HL-60/S4 (cell line): Measurements from ENCODE around the gene CDKN2AIP.
"Not testable (repeated sequence)": the region's sequence is repeated elsewhere in the genome, so short reads cannot be mapped to it uniquely, and the experiment has no call there.

Source experiments
- in situ Hi-C: fragments of 300-500 bp; cut with MboI; formaldehyde crosslinking; loops from 2 replicates; pipeline ENCODE4 v1.14.3; 2022; ENCODE audit warnings: low sequenced_read_pairs

Gene CDKN2AIP

DNA sequence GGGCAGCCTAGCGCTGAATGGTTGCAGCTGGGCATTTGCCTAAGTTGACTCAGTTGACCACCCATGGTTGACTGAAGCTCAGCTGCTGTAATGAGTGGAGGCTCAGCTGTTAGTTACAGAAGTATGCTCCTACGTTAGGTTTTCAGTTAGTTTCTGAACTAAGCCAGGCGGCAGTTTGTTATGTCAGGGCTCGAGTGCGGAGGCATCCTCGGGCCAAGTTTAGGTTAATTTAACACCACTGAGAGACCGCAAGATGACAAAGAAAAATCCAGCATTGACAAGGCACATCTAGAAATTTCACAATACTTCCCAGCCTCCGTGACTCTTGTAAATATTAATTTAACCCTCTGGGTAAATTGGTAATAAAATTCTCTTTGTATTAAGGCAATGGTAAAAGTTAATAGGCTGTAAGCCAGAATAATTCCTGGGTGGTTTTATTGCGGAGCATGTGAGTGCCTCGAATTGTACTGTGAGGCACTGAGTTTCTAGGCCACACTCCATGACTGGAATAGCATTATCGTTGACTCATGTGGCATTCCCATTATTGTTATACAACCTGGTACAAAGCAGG, 33.1 kb upstream of the CDKN2AIP start:
- in situ Hi-C loops = no loop called here

- in situ Hi-C loops = no loop called here
These were observed 31.6 kb upstream of the CDKN2AIP start for GRCh38 chr4:183412821-183413220.

GRCh38 chr4:183413234-183414200, 30.9 kb upstream of the CDKN2AIP start:
- in situ Hi-C loops = no loop called here

- in situ Hi-C loops = no loop called here
These were observed 27.3 kb upstream of the CDKN2AIP start for GRCh38 chr4:183416879-183417755.

DNA sequence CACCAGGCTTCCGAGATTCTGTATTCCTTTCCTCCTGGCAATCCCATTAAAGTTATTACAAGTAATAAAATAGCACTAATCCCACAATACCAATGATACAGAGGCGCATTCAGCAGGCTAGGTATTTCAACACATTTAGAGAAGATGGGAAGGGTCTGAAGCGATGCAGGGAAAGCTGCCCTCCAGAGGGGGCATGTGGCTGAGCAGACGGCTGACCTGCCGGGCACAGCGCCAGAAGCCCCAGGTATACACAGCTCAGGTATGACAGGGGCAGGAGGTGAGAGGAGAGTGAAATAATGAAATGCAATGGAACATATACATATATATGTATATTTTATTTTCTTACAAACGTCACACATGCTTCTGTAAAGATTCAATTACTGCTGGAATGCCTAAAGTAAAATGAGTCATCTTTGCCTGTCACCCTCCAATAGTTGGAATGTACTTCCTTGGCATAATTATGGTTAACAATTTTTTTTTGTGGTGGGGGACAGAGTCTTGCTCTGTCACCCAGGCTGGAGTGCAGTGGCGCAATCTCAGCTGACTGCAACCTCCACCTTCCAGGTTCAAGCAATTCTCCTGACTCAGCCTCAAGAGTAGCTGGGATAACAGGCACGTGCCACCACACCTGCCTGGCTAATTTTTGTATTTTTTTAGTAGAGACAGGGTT, 21.3 kb upstream of the CDKN2AIP start:
- in situ Hi-C loops = no loop called here

DNA sequence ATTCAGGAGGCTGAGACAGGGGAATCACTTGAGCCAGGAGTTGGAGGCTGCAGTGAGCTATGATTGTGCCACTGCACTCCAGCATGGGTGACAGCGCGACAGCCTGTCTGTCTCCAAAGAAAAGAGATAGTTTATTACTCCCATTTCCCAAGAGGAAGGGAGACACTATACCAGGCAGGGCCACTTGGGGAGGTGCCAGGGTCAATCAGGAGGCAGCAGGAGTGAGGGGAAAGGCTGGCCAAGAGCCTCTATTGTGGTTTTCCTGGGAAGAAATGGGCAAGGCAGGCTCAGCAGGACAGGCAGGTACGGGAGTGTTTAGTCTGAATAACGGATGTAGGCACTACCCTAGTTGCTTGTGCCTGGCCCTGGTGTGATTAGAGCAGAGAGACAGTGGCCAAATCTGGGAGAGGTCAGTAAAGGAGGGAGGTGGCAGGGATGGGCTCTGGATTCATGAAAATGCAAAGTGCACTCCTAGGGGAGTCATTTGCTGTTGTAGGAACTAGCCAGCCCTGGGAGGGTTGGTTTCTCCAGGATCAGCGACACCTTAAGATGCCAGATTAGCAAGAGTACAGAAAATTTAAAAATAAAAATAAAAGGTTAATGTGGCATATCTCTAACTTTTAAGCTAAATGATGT, 20.2 kb upstream of the CDKN2AIP start:
- in situ Hi-C loops = no loop called here

GRCh38 chr4:183426507-183426906, 17.9 kb upstream of the CDKN2AIP start:
- in situ Hi-C loops = no loop called here

GRCh38 chr4:183429489-183429888, 14.9 kb upstream of the CDKN2AIP start:
- in situ Hi-C loops = no loop called here

DNA sequence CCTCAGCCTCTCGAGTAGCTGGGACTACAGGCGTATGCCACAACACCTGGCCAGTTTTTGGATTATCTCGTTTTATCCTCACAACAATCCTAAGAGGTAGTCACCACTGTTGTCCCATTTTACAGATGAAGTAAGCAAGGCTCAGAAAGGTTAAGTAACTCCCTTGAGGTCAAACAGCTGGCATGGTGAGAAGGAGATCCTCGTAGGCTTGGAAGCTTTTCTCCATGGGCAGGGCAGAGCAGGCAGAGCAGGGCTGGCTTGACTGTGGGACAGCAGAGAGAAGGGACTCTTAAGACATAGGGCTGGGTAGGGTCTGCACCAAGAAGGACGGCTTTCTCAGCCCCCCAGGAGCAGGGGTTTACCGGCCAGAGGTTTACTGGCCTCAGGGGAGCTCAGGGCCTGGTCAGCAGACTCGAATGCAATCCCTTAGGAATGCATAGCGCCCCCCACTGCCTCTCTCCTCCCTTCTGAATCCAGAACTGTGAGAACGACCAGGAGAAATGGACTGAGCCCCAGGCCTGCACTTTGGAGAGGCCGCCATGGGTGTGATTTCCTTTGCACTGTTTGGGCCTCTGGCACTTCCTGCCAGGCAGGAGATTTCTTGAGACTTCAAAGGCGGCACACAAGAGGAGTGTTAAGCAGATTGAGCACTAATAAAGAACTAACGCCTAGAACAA, 14.0 kb upstream of the CDKN2AIP start:
- in situ Hi-C loops = no loop called here

DNA sequence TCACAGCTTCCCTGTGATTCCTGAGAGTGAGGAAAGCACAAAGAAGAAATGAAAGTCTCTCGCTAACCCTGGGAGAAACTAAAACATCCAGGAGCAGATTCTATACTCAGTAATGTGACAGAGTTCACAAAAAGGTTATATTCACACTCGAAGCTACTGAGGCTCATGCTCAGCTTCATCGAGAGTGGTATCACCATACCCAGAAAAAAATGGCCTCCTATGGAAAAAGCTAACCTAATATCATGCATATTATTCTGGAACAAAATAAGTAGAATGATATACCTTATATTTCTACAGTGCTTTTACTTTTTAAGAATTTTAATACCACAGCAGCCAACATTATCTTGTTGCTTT, 13.5 kb upstream of the CDKN2AIP start:
- in situ Hi-C loops = no loop called here

GRCh38 chr4:183431614-183432013, 12.8 kb upstream of the CDKN2AIP start:
- in situ Hi-C loops = no loop called here

DNA sequence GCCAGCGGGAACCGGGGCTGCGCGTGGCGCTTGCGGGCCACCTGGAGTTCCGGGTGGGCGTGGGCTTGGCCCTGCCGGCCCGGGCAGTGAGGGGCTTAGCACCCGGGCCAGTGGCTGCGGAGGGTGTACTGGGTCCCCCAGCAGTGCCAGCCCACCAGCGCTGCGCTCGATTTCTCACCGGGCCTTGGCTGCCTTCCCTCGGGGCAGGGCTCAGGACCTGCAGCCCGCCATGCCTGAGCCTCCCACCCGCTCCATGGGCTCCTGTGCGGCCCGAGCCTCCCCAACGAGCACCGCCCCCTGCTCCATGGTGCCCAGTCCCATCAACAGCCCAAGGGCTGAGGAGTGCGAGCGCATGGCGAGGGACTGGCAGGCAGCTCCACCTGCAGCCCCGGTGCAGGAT, 11.3 kb upstream of the CDKN2AIP start:
- in situ Hi-C loops = not testable (repeated sequence)

DNA sequence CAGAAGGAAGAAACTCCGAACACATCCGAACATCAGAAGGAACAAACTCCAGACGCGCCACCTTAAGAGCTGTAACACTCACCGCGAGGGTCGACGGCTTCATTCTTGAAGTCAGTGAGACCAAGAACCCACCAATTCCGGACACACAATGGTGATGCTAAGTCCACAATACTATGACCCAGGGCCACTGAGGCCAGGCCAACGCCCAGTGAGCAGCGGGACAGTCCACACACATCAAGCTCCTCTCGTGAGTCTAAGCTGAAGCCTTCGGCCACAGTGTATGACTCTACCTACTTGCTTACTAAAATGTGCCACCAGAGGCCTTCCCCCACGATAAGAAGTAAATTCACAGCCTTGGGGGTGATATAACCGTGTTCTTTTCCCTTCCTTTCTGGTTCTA, 10.2 kb upstream of the CDKN2AIP start:
- in situ Hi-C loops = no loop called here

- in situ Hi-C loops = no loop called here
These were observed 9.7 kb upstream of the CDKN2AIP start for GRCh38 chr4:183434666-183435190.

- in situ Hi-C loops = no loop called here
These were observed 8.6 kb upstream of the CDKN2AIP start for GRCh38 chr4:183435803-183436202.

DNA sequence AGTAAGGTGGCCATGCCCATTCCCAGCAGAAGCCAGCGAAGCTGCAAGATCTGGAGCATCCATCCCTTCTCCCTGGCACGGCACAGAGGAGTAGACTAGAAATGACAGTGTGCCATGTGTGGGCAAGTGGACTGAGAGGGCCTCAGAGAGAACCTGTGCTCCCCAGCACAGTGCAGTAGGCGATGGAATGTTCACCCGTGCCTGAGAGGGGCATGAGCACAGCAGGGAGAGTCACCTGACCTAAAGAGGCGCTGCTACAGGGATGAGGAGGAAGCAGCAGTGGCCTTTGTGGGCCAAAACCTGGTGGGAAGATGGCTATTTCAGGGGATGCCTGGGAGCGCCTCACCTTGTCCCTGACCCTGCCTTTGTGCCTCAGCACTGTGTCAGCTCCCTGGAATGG, 8.0 kb upstream of the CDKN2AIP start:
- in situ Hi-C loops = no loop called here

DNA sequence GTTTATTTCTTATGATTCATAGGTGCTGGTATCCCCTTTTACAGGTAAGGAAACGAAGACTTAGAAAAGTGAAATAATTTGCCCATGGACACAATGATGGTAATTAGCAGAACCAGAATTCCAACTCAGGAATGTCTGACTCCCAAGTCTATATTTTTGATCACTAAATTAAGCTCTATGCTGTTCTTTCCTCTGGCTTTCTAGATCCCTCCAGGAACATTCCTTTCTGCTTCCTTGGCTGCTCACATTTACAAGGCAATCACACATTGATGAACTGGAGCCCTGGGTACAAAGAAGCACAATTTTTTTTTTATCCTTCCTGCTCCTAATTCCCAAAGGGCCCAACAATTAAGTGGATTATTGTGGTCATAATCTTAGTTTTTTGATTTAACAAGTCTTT, 7.0 kb upstream of the CDKN2AIP start:
- in situ Hi-C loops = no loop called here

DNA sequence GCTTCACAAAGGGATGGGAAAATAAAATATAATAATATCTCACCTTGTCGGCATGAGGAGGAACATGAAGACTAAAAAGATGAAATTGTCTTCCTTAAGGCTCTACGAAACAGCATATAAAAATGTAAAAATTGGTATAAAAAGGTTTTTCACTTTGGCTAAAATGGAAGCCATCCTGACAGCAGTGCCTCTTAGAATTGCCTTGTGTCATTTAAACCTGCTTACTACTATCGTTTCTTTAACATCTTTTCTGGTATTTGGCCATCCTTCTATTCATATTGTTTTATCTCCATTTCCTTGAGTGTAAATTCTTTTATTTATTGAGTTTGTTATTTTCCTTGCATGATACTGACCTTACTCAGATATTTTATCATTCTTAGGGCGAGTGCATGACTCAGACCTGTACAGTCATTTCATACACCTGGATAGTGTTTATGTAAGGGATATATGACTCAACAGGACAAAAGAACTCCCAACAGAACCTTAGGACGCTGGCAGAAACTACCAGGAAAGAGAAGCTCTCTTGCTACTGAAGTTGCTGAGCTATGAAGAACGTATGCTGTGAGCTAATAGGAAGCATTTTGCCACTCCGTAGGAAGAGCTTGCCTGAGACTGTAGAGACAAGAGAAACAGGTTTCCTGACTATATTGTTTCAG, 5.8 kb upstream of the CDKN2AIP start:
- in situ Hi-C loops = no loop called here

- in situ Hi-C loops = no loop called here
These were observed 3.2 kb upstream of the CDKN2AIP start for GRCh38 chr4:183441276-183441675.
